Limb (tissue), 2 donors: ENCODE data around the gene ZNF444.
"Not testable (repeated sequence)": the region's sequence is repeated elsewhere in the genome, so short reads cannot be mapped to it uniquely, and the experiment has no call there.

Source experiments
- DNase-seq, 2 donors: peaks; one replicate each; pipeline ENCODE4 v3.0.0-alpha.2; 2016; ENCODE audit errors: extremely low spot score in 2 of 2

The ZNF444 gene

DNA sequence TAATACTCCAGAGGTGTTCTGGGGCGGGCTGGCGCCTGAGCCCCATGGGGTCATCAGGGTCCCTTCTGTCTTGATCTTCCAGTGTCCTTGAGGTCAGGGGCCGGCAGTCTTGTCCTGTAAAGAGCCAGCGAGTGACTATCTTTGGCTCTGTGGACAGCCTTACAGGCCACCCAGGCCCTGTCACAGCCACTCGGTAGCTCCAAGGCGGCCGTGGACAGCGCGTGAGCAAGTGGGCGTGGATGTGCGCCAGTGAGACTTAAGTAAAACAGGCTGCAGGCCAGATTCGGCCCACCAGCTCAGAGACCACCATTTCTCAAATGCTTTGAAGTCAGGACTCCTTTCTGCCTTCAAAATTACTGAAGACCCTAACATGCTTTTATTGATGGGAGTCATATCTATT lies 3.7 kb downstream of the ZNF444 start:
- DNase-seq = no peak

DNA sequence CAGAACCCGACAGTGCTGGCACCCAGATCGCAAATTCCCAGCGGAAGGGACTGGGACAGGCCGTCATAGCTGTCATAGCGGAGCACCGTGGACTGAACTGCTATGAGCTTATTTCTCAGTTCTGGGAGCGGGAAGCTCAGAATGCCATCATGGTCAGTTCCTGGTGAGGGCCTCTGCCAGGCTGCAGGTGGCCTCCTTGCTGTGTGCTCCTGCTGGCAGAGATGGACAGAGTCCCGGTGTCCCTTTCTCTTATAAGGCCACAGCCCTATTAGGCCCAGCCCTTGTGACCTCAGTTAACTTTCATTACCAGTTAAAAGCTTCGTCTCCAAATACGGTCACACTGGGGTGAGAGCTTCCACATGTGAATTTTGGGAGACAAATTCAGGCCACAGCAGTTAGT lies 4.6 kb downstream of the ZNF444 start:
- DNase-seq = no peak

DNA sequence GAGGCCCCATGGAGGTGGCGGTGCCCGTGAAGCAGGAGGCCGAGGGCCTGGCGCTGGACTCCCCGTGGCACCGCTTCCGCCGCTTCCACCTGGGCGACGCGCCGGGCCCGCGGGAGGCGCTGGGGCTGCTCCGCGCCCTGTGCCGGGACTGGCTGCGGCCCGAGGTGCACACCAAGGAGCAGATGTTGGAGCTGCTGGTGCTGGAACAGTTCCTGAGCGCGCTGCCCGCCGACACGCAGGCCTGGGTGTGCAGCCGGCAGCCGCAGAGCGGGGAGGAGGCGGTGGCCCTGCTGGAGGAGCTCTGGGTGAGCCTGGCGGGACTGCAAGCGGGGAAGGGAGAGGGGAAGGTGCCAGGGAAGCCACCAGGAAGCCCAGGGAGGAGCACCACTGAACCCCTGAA lies 5.8 kb downstream of the ZNF444 start:
- no peak for DNase-seq

DNA sequence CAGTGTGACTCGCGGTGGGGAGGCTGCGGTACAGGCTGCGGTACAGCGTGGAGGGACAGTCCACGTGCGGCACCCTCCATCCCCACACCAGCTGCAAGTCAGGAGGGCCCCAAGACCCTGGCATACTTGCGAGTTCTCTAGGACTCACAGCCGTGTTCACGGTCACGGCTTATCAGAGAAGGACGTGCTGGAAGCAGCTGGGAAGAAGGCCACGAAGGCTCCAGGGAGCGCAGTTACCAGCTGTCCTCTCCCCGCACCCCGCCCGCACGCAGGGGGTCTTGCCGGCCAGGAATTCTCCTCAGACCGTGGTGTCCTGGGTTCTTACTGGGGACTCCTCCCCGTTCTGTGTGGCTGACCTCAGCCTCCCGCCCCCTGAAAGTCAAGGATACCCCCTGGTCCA lies 6.2 kb downstream of the ZNF444 start:
- no peak for DNase-seq

DNA sequence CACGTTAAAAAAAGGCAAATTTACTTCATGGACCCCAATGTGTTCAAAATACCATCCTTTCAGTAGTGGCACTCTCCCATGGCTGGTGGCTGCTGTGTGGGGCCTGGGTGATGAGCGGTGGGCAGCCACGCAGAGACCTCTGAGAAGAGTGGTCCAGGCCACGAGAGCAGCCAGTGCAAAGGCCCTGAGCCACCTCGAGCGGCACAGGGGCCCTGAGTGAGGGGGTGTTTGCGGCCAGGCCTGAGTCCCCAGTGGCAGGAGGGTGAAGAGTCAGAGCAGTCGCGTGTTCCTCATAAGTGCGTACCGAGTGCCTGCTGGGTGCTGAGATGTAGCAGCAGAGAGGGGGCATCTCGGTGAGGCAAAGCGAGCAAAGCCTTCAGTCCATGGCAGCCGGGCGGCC lies 7.0 kb downstream of the ZNF444 start:
- no peak for DNase-seq

DNA sequence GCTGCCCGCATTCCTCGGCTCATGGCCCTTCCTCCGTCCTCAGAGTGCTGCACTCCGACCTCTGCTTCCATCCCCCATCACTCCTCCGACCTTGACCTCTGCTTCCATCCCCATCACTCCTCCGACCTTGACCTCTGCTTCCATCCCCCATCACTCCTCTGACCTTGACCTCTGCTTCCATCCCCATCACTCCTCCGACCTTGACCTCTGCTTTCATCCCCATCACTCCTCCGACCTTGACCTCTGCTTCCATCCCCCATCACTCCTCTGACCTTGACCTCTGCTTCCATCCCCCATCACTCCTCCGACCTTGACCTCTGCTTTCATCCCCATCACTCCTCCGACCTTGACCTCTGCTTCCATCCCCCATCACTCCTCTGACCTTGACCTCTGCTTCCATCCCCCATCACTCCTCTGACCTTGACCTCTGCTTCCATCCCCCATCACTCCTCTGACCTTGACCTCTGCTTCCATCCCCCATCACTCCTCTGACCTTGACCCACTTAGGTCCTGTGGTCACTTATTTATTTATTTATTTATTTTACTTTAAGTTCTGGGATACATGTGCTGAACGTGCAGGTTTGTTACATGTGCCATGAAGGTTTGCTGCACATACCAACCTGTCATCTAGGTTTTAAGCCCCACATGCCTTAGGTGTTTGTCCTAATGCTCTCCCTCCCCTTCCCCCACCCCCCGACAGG lies 8.0 kb downstream of the ZNF444 start:
- DNase-seq = not testable (repeated sequence)

DNA sequence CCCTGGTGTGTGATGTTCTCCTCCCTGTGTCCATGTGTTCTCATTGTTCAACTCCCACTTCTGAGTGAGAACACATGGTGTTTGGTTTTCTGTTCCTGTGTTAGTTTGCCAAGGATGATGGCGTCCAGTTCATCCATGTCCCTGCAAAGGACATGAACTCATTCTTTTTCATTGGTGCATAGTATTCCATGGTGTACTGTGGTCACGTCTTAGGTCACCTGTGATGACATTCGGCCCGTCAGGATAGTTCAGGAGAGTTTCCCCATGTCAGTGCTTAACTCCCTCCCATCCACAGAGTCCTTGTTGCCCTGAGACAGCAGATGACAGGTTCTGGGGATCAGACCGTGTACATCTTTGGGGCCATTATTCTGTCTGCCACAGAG lies 8.6 kb downstream of the ZNF444 start:
- no peak for DNase-seq

DNA sequence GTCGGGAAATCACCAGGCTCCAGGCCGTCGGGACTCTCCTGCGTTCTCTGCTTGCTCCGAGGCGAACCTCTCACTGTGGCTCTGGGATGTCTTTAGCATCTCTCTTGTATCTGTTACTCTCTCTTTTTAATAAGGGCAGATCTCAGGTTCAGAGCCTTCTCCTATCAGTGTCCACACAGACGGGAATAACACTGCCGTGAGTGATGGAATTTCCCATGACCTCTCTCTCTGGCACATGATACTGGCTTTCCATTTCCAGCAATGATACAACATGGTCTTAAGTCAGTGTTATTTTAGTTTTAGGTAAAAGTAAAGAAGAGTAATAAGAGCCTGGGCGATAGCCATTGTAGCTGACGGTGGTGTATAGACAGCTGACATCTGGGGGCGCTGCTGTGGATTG lies 9.3 kb downstream of the ZNF444 start:
- no peak for DNase-seq

DNA sequence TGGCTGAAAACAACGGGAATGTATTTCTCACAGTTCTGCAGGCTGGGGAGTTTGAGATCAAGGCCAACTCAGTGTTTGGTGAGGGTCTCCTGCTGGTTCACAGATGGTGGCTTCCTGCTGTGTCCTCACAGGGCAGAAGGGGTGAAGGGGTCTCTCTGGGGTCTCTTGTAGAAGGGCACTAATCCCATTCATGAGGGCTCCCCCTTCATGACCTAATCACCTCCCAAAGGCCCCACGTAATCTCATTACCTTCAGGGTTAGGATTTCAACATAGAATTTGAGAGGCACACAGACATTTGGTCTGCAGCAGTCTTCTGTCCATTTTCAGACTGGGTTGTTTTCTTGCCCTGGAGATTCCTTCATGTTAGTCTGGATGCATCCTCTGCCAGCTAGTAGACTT lies 11.6 kb downstream of the ZNF444 start:
- no peak for DNase-seq

DNA sequence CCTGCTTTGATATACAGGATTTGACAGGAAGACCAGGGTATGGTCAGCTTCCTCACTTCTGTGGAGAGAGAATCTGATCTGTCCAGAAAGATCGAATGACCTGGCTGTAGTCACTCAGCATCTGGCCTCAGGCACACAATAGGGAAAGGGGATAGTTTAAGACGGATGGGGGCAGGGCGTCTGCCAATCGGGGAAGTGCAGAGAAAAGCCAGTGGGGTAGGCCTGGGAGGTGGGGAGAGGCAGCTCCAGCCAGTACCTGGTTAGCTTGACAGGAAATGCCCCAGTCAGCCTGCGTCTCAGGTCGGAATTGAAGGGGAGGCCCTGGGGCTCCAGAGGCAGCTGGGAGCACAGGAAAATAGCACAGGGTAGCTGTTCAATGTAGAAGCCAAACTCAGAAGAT lies 12.4 kb downstream of the ZNF444 start:
- no peak for DNase-seq

DNA sequence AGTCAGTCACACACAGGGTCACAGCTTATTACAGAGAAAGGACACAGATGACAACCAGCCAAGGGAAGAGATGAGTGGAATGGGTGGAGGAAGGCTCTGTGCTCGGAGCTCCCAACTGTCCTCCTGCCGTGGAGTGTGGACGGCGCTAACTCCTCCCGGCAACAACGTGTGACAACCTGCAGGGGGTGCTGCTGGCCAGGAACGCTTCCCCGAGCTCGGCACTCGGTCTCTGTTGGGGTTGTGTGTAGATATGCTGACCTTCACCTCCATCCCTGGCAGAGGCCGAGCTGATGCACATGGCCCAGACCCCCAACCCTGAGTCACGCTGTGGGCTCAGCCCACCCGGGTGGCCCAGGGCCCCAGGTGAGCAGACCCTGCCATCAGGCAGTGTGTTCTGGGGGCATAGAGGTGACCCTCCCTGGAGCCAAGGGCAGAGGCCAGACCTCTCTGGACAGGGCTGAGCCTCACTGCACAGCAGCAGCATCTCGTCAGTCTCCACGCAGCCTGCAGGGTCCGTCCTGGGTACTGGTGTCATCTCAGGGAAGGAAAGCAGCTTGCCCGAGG lies 14.1 kb downstream of the ZNF444 start:
- DNase-seq = no peak

DNA sequence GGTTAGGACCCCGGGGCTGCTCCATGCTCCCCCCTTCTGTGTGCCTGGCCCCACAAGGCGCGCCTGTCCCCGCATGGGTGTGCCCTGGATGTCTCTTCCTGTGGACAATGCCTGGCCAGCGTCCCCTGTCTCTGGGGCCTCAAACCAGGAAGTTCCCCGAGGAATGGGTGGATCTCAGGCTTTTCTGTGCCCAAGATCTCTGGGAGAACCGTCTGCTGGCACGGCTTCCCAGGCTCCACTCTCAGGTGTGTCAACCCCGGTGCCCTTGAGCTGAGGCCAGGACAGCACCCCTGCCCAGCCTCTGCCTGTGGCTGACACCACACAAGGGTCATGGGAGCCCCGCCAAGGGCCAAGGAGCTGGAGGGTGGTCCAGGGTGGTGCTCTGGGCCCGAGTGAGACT lies 15.7 kb downstream of the ZNF444 start:
- DNase-seq = no peak

DNA sequence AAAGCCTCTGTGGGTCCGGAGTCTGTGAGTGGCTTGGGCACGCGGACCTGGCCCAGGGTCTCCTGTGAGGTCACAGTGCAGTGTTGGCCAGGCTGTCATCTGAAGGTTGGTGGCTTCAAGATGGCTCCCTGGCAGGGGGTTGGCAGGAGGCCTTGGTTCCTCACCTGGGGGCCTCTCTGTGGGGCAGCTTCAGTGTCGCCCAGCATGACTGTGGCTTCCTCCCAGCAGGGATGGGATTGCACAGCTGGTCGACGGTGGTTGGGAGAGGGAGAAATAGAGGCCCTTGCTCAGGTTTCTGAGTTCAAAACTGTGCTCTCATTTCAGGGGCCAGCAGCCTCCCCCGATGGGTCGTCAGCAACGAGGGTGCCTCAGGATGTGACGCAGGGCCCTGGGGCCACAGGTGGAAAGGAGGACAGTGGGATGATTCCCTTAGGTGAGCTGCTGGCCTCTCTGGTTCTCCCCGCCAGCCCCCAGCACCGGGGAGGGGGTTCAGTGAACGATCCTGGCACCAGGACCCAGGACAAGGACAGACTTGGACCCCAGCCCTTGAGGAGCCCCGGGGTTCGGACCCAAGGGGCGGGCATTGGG lies 17.2 kb downstream of the ZNF444 start:
- no peak for DNase-seq

DNA sequence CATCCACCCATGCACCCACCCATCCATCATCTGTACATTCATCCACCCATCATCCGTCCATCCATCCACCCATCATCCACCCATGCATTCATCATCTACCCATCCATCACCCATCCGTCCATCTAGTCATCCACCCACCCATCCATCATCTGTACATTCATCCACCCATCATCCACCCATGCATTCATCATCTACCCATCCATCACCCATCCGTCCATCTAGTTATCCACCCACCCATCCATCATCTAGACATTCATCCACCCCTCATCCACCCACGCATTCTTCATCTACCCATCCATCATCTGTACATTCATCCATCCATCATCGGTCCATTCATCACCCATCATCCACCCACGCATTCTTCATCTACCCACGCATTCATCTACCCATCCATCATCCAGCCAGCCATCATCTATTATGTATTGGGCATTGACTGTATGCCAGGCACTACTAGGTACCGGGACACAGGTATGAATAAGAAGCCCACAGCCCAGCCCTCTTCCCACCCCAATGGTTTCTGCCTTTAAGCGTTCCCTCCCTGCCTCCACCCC lies 18.0 kb downstream of the ZNF444 start:
- no peak for DNase-seq

DNA sequence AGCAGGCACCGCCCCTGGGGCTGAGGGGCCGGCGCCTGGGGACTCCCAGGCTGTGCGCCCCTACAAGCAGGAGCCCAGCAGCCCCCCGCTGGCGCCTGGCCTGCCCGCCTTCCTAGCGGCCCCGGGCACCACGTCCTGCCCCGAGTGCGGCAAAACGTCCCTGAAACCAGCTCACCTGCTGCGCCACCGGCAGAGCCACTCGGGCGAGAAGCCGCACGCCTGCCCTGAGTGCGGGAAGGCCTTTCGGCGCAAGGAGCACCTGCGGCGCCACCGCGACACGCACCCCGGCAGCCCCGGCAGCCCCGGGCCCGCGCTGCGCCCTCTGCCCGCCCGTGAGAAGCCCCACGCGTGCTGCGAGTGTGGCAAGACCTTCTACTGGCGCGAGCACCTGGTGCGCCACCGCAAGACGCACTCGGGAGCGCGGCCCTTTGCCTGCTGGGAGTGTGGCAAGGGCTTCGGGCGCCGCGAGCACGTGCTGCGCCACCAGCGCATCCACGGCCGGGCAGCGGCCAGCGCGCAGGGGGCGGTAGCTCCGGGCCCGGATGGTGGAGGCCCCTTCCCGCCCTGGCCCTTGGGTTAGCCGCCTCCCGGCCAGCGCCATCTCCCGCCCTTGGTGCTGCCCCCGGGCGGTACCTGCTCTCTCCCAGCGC lies 18.7 kb downstream of the ZNF444 start:
- no peak for DNase-seq

DNA sequence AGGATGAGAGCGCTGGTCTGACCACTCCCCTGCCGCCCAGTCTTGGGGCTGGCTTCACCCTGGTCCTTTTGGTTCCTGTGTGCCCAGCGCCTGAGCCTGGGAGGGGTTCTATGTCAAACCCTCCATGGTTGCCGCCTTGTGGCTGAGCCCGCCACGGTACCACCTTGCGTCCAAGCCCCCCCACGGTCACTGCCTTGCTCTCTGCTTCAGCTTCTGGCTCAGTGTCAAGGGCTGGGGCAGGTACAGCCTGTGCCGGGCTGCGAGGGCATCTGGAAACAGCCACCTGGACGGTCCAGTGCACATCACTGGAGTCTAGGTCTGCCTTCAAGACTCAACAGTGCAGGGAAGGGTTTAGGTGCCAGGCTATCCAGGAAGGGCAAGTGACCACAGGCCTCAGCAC lies 20.4 kb downstream of the ZNF444 start:
- DNase-seq = no peak

DNA sequence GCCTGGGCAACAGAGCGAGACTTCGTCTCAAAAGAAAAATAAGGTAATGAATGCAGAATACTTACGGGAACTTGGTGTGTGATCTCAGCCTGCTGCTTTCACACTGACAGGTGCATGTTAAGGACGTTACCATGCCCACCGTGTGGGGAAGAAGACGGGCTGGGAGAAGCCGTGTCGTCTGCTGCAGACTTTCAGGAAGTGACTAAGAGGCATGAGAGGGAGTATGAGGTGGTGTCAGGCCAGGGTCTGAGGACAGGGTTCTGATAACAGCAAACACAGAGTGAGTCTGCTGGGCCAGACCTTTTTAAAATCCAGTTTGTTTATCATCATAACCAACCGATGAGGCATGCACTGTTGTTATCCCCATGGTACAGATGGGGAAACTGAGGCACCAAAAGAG lies 21.2 kb downstream of the ZNF444 start:
- no peak for DNase-seq

DNA sequence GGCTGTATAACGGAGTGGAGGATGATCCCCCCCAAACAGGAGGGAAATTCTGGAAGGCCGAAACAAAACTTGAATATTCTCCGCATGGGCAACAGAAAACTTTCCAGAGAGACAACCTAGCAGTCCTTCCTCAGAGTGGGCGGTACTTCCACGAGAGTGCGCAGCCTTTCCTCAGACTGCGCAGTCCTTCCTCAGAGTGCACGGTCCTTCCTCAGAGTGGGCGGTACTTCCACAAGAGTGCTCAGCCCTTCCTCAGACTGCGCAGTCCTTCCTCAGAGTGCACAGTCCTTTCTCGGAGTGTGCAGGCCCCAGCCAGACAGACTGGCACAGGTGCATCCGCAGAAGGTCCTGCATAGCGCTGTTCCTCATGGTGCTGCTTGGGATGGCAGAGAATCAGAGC lies 22.0 kb downstream of the ZNF444 start:
- no peak for DNase-seq

DNA sequence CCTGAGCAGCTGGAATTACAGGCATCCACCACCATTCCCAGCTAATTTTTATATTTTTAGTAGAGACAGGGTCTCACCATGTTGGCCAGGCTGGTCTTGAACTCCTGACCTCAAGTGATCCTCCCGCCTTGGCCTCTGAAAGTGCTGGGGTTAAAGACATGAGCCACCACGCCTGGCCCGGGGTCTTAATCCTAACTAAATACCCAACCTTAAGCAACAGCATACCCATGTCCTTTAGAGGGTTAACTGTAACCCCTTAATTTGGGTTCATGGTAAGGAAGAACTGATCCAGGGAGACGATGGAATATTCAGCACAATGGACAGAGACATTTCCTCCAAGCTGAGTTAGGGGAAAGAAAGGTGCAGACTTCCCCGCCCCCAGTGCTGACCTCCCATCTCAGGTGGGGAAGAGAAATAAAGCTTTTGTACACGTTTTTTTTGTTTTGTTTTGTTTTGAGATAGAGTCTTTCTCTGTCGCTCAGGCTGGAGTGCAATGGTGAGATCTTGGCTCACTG lies 26.0 kb downstream of the ZNF444 start:
- DNase-seq = no peak

DNA sequence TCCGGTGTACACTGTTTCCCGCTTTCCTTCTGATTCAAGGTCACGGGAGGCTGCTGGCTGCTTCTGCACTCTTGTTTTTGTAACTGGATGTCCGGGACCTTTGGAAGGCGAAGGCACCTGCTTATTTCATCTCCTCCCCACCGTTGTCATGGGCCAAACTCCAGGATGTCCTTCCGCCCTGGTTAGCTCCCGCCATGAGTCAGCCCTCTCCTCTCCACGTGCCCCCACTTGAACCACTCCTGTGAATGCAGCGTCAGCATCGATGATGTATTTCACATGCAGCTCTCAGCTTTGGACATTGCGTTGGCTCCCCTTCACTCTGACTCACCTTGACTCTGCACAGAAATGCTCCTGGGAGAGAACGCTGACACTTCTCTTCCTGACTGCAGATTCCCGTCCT lies 29.2 kb downstream of the ZNF444 start:
- no peak for DNase-seq

DNA sequence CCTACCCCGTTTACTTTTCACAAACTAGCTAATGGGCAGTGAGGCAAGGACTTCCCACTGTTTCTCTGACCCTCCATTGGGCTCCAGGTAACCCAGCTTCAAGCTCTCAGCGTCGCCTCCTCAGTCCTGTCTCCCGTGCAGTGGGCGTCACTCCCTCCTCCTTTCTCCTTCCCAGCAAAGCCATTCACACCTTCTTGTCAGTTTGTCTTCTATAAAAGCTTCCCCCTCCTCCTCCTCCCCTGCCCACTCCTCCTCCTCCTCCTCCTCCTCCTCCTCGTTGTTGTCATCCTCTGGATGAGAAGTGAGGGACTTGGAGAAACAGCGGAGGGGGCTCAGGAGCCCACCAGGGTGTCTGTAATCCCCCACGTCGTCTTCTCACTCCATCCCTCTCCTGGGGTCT lies 33.0 kb downstream of the ZNF444 start:
- DNase-seq = no peak

DNA sequence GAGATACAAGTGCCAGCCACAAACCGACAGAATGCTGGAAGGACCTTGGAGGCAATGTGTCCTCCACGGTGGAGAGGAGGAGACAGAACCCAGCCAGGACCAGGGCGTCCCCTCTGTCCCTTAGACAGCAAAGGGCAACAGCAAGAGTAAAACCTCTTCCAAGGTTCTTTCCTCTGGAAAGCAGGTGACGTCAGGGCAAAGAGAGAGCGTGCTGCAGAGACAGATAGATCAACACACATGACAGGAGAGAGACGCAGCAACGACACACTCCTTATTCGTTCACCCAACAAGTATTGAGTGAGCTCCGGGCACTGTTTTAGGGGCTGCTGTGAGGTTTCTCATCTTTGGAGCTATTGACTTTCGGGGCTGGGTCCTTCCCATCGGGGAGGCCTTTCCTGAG lies 33.5 kb downstream of the ZNF444 start:
- DNase-seq = no peak
